KMS-11 (cell line): Measurements from ENCODE around the gene RPS19.

ENCODE experiments used
- H2AFZ ChIP-seq: fragments of 200-600 bp; sonication (generic); 2 replicates; pipeline ENCODE4 v1.6.1; 2016; ENCODE audit warnings: antibody characterized with exemption, mixed run types, low read depth
- H3K27ac ChIP-seq: fragments of 200-600 bp; sonication (generic); 2 replicates; pipeline ENCODE4 v1.6.1; 2016; ENCODE audit warnings: mild to moderate bottlenecking, mixed run types
- H3K27me3 ChIP-seq: fragments of 200-600 bp; sonication (generic); 2 replicates; pipeline ENCODE4 v1.6.1; 2017; ENCODE audit warnings: mild to moderate bottlenecking, low read depth, mixed run types, moderate library complexity; ENCODE audit not compliant: insufficient read depth
- H3K36me3 ChIP-seq: fragments of 200-600 bp; sonication (generic); 2 replicates; pipeline ENCODE4 v1.6.1; 2017; ENCODE audit warnings: mild to moderate bottlenecking, mixed run types; ENCODE audit not compliant: insufficient read depth
- H3K4me1 ChIP-seq: fragments of 200-600 bp; sonication (generic); 2 replicates; pipeline ENCODE4 v1.6.1; 2016; ENCODE audit warnings: mild to moderate bottlenecking, low read depth, mixed run types; ENCODE audit not compliant: poor library complexity, severe bottlenecking
- H3K4me2 ChIP-seq: fragments of 200-600 bp; sonication (generic); 2 replicates; pipeline ENCODE4 v1.7.0; 2016; ENCODE audit warnings: mild to moderate bottlenecking, mixed run types
- H3K4me3 ChIP-seq: fragments of 200-600 bp; sonication (generic); IDR thresholded peaks from 2 replicates; pipeline ENCODE4 v1.6.1; 2017; ENCODE audit warnings: low read depth, low read length, mixed read lengths; ENCODE audit not compliant: insufficient read depth
- H3K79me2 ChIP-seq: fragments of 200-600 bp; sonication (generic); 2 replicates; pipeline ENCODE4 v1.6.1; 2016; ENCODE audit warnings: low read depth, mixed run types; ENCODE audit not compliant: insufficient read depth
- H3K9ac ChIP-seq: fragments of 200-600 bp; sonication (generic); 2 replicates; pipeline ENCODE4 v1.6.1; 2016; ENCODE audit warnings: mild to moderate bottlenecking, mixed run types
- H4K20me1 ChIP-seq: fragments of 200-600 bp; sonication (generic); 2 replicates; pipeline ENCODE4 v1.6.1; 2016; ENCODE audit warnings: mild to moderate bottlenecking, mixed run types; ENCODE audit not compliant: insufficient read depth
- TF ChIP-seq, protein P1 (sequence below): fragments of 200-600 bp; sonication (generic); conservative IDR thresholded peaks from 2 replicates; pipeline ENCODE4 v1.6.1; 2017; ENCODE audit warnings: low read depth, mild to moderate bottlenecking, antibody characterized with exemption, low read length, moderate library complexity, mixed read lengths

RPS19 gene

DNA sequence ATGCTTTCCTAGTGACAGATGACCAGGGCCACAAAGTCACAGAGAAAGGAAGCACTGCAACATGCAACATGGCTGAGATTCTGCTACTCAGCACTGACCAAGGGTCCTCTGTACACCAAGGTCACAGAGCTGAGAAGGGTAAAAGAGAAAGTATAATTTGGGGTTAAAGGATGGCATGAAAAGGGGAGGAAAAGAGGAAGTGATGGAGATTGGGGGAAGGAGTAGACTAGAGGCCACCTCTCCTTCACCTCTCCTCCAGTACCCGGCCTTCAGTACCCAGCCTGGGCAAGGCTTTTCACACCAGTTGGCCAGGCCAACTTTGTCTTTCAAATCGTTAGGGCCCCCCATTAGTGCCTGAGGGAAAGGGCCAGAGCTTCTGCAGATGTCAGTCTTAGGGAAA lies 6.3 kb upstream of the RPS19 start:
- H4K20me1 ChIP-seq = no peaks in the 10 kb centered on the region
- TF ChIP-seq, protein P1, sequence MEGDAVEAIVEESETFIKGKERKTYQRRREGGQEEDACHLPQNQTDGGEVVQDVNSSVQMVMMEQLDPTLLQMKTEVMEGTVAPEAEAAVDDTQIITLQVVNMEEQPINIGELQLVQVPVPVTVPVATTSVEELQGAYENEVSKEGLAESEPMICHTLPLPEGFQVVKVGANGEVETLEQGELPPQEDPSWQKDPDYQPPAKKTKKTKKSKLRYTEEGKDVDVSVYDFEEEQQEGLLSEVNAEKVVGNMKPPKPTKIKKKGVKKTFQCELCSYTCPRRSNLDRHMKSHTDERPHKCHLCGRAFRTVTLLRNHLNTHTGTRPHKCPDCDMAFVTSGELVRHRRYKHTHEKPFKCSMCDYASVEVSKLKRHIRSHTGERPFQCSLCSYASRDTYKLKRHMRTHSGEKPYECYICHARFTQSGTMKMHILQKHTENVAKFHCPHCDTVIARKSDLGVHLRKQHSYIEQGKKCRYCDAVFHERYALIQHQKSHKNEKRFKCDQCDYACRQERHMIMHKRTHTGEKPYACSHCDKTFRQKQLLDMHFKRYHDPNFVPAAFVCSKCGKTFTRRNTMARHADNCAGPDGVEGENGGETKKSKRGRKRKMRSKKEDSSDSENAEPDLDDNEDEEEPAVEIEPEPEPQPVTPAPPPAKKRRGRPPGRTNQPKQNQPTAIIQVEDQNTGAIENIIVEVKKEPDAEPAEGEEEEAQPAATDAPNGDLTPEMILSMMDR = no peak
- H3K4me3 ChIP-seq = no peak overlapping the region
- peaks cover 1% of the 10 kb centered on the region for H3K4me1 ChIP-seq
- no peak overlapping the region for H2AFZ ChIP-seq
- H3K36me3 ChIP-seq = no peaks in the 10 kb centered on the region
- H3K27ac ChIP-seq = no peak overlapping the region
- peaks cover 66% of the 10 kb centered on the region for H3K27me3 ChIP-seq
- H3K79me2 ChIP-seq = no peaks in the 10 kb centered on the region
- H3K9ac ChIP-seq = no peak overlapping the region
- no peak overlapping the region for H3K4me2 ChIP-seq

DNA sequence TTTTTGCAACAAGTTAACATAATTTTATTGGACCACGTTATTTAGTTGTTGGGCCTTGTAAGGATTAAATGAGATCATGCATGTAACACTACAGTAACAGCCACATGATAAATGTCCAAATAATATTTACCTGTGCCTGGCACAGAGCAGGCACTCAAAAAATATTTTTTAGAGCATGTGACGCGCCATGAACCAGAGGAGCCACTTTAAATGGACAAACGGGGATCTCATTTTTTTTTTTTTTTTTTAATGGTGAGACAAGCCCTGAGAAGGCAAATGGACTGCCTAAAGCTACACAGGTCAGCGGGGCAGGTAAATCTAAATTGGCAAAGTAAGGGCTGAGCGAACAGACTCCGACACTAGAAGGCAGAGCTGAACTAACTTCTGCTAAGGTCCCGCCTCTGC lies 840 bp upstream of the RPS19 start:
- TF ChIP-seq, protein P1 = no peak
- Histone ChIP-seq H2AFZ (peak overlapping the region; percentile 56), H3K4me2 (peak overlapping the region; percentile 64), H3K27ac (no peak overlapping the region), H3K79me2 (peaks cover 39% of the 10 kb centered on the region), H3K9ac (no peak overlapping the region), H3K4me1 (peaks cover 38% of the 10 kb centered on the region), H4K20me1 (peaks cover 11% of the 10 kb centered on the region), H3K36me3 (peaks cover 28% of the 10 kb centered on the region; the same call in 1 of the 2 replicates), H3K4me3 (no peak overlapping the region), H3K27me3 (peaks cover 13% of the 10 kb centered on the region; the same call in 1 of the 2 replicates)

GRCh38 chr19:41860419-41861115 lies 512 bp downstream of the RPS19 start:
- Histone ChIP-seq H3K9ac (peak overlapping the region; percentile 99), H4K20me1 (peaks cover 23% of the 10 kb centered on the region), H3K27me3 (no peaks in the 10 kb centered on the region; the same call in 1 of the 2 replicates), H3K4me1 (peaks cover 52% of the 10 kb centered on the region), H3K27ac (peak overlapping the region; percentile 82), H2AFZ (0 out of 2 replicates have a peak overlapping the region, but pooled peaks have one; percentile 75), H3K79me2 (peaks cover 53% of the 10 kb centered on the region), H3K4me2 (peak overlapping the region; percentile 97), H3K36me3 (peaks cover 35% of the 10 kb centered on the region; the same call in 1 of the 2 replicates), H3K4me3 (no peak overlapping the region)
- TF ChIP-seq, protein P1 = no peak

- no peak overlapping the region for H3K4me3 ChIP-seq
- peaks cover 23% of the 10 kb centered on the region for H4K20me1 ChIP-seq
- H3K4me2 ChIP-seq = peak overlapping the region; percentile 97
- TF ChIP-seq, protein P1 = no peak
- no peaks in the 10 kb centered on the region; the same call in 1 of the 2 replicates for H3K27me3 ChIP-seq
- peak overlapping the region; percentile 99 for H3K9ac ChIP-seq
- peaks cover 60% of the 10 kb centered on the region for H3K79me2 ChIP-seq
- peak overlapping the region; percentile 82; the same call in 1 of the 2 replicates for H3K27ac ChIP-seq
- H3K36me3 ChIP-seq = peaks cover 39% of the 10 kb centered on the region; the same call in 1 of the 2 replicates
- no peak overlapping the region for H2AFZ ChIP-seq
- H3K4me1 ChIP-seq = peaks cover 58% of the 10 kb centered on the region
Observed at GRCh38 chr19:41861116-41861768, 1.2 kb downstream of the RPS19 start.
